Measurements from ENCODE around the gene PRDM4.

DNA sequence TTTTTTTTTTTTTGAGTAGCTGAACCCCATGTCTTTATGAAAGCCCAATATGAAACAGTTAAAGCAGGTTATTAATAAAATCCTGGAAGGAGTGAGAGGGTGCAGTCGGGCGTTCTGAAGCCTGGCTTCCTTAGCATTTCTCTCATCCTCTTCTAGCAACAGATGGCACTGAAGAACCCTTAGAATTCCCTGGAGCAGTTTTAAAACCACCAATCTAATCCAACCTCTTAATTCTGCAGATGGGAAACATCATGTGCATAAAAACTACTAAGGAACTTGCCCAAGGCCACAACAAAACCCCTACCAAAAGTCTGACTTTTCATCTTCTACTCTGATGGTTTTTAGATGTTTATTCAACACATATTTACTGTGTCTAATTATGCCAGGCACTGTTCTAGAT lies 25.2 kb downstream of the PRDM4 start:
- TF ChIP-seq, protein P1, sequence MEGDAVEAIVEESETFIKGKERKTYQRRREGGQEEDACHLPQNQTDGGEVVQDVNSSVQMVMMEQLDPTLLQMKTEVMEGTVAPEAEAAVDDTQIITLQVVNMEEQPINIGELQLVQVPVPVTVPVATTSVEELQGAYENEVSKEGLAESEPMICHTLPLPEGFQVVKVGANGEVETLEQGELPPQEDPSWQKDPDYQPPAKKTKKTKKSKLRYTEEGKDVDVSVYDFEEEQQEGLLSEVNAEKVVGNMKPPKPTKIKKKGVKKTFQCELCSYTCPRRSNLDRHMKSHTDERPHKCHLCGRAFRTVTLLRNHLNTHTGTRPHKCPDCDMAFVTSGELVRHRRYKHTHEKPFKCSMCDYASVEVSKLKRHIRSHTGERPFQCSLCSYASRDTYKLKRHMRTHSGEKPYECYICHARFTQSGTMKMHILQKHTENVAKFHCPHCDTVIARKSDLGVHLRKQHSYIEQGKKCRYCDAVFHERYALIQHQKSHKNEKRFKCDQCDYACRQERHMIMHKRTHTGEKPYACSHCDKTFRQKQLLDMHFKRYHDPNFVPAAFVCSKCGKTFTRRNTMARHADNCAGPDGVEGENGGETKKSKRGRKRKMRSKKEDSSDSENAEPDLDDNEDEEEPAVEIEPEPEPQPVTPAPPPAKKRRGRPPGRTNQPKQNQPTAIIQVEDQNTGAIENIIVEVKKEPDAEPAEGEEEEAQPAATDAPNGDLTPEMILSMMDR (IDR thresholded peaks at IDR 0.05) = no peak
- no peak for TF ChIP-seq POLR2A (IDR thresholded peaks at IDR 0.05)
- no peak for TF ChIP-seq EP300 (IDR thresholded peaks at IDR 0.05)
- TF ChIP-seq POLR2AphosphoS5 (IDR thresholded peaks at IDR 0.05) = no peak
